ENCODE measurements around the gene UGT3A1. TPM values are rescaled to one million over a fixed set of nuclear protein-coding genes. Genes with fewer than 3 reads are reported as not detected.
"Not testable (repeated sequence)": the region's sequence is repeated elsewhere in the genome, so short reads cannot be mapped to it uniquely, and the experiment has no call there.

Gene UGT3A1
- total and polyA plus RNA-seq, 2 donors (not counting 3 experiments of a cell fraction or from before 2014, with no cell fraction given): not detected

- TF ChIP-seq JUN (IDR thresholded peaks at IDR 0.05; ENCODE audit: borderline replicate concordance, insufficient read depth, insufficient read length, low read depth) (no peak), POLR2AphosphoS5 (IDR thresholded peaks at IDR 0.05; ENCODE audit: insufficient read depth, low read depth, low read length) (no peak), MAX (IDR thresholded peaks at IDR 0.05; ENCODE audit: insufficient read depth, insufficient read length) (no peak), POLR2A (IDR thresholded peaks at IDR 0.05; ENCODE audit: low read depth, low read length) (no peak), CTCF (IDR thresholded peaks at IDR 0.05; ENCODE audit: extremely low read depth in 1 of 2, insufficient read depth in 1 of 2, low read depth in 1 of 2, low read length in 2 of 2) (no peak), EZH2 (IDR thresholded peaks at IDR 0.05; ENCODE audit: borderline replicate concordance, low read depth, low read length, severe bottlenecking) (no peak), GATA2 (IDR thresholded peaks at IDR 0.05; ENCODE audit: insufficient read depth, insufficient read length, low read depth, low read length) (no peak), MYC (IDR thresholded peaks at IDR 0.05; ENCODE audit: low read depth, low read length) (no peak)
- dilution Hi-C loops (cut with MboI; ENCODE audit: extremely low pct_ligation_motif_present, low sequenced_read_pairs) (no loop called here), intact Hi-C loops (cut with micrococcal nuclease) (no loop called here)
- no peak overlapping the region for H3K4me2 ChIP-seq (ENCODE audit: insufficient read depth, low read length)
- no peak overlapping the region for H2AFZ ChIP-seq (ENCODE audit: low read depth, low read length)
- CTCF ChIA-PET: no interaction called here
- no peak overlapping the region for H3K9ac ChIP-seq (replicated peaks; ENCODE audit: extremely low read depth, insufficient read depth, low read length)
- POLR2A ChIA-PET: no interaction called here
- no peaks in the 10 kb centered on the region for H3K4me1 ChIP-seq (ENCODE audit: control insufficient read depth, extremely low read depth, insufficient read depth, low read length)
- no TSS peak for BruUV-seq (replicated peaks)
- H3K9me1 ChIP-seq (replicated peaks; ENCODE audit: control insufficient read depth, extremely low read depth, insufficient read depth, low read length): no peaks in the 10 kb centered on the region
- H4K20me1 ChIP-seq (replicated peaks; ENCODE audit: control insufficient read depth, extremely low read depth, insufficient read depth, low read length): no peaks in the 10 kb centered on the region
- no peak overlapping the region for H3K4me3 ChIP-seq (replicated peaks in 1 of 3; ENCODE audit: insufficient read depth in 1 of 3, low read depth in 1 of 3, low read length in 3 of 3)
- DNase-seq (ENCODE audit: low read depth, low spot score) (no peak), FAIRE-seq (no peak)
- H3K27me3 ChIP-seq (ENCODE audit: control insufficient read depth in 2 of 2, insufficient read depth in 2 of 2, low read length in 2 of 2): no peaks in the 10 kb centered on the region
- H3K27ac ChIP-seq (ENCODE audit: insufficient read depth, low read depth, low read length): no peak overlapping the region
- H3K36me3 ChIP-seq (ENCODE audit: control insufficient read depth in 2 of 2, extremely low read depth in 1 of 2, insufficient read depth in 2 of 2, low read length in 2 of 2): no peaks in the 10 kb centered on the region
- H3K9me3 ChIP-seq (replicated peaks; ENCODE audit: control insufficient read depth, insufficient read depth, low read length): no peaks in the 10 kb centered on the region
- H3K79me2 ChIP-seq (ENCODE audit: control insufficient read depth, insufficient read depth, low read length): no peaks in the 10 kb centered on the region
These were observed 35.7 kb upstream of the UGT3A1 start for GRCh38 chr5:36026706-36027465.

DNA sequence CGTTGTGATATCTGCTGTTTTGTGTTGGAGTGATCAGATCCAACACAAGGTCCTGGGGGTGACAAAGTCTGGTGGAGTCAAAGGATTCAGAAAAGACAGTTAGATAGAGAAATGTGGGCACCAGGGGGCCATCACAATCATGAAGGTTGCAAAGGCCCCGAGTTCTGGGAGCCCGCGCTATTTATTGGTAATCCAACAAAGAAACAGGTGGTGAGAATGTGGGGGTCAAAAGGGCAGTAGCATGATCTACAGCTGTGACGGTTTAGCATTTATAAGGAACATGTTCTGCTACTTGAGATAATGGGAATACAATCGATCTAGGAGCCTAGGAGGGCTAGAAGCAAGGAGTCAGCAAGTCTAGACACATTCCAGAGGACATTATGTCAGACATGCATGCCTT lies 31.1 kb upstream of the UGT3A1 start:
- H4K20me1 ChIP-seq (replicated peaks; ENCODE audit: control insufficient read depth, extremely low read depth, insufficient read depth, low read length); intact Hi-C loops (cut with micrococcal nuclease); BruUV-seq (replicated peaks); H3K27me3 ChIP-seq (ENCODE audit: control insufficient read depth in 2 of 2, insufficient read depth in 2 of 2, low read length in 2 of 2); H3K9me3 ChIP-seq (replicated peaks; ENCODE audit: control insufficient read depth, insufficient read depth, low read length); DNase-seq (ENCODE audit: low read depth, low spot score); H3K4me3 ChIP-seq (replicated peaks in 1 of 3; ENCODE audit: insufficient read depth in 1 of 3, low read depth in 1 of 3, low read length in 3 of 3); H3K79me2 ChIP-seq (ENCODE audit: control insufficient read depth, insufficient read depth, low read length); FAIRE-seq; H3K27ac ChIP-seq (ENCODE audit: insufficient read depth, low read depth, low read length); H3K9ac ChIP-seq (replicated peaks; ENCODE audit: extremely low read depth, insufficient read depth, low read length); dilution Hi-C loops (cut with MboI; ENCODE audit: extremely low pct_ligation_motif_present, low sequenced_read_pairs); H3K9me1 ChIP-seq (replicated peaks; ENCODE audit: control insufficient read depth, extremely low read depth, insufficient read depth, low read length); H3K4me1 ChIP-seq (ENCODE audit: control insufficient read depth, extremely low read depth, insufficient read depth, low read length); CTCF ChIA-PET; H2AFZ ChIP-seq (ENCODE audit: low read depth, low read length); H3K4me2 ChIP-seq (ENCODE audit: insufficient read depth, low read length); H3K36me3 ChIP-seq (ENCODE audit: control insufficient read depth in 2 of 2, extremely low read depth in 1 of 2, insufficient read depth in 2 of 2, low read length in 2 of 2); POLR2A ChIA-PET: not testable (repeated sequence)

DNA sequence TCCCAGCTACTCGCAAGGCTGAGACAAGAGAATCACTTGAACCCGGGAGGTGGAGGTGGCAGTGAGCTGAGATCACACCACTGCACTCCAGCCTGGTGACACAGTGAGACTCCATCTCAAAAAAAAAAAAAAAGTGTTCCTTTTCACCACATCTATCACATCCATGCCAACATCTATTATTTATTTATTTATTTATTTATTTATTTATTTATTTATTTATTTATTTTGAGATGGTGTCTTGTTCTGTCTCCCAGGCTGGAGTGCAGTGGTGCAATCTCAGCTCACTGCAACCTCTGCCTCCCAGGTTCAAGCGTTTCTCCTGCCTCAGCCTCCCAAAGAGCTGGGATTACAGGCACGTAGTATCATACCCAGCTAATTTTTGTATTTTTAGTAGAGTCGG lies 28.4 kb upstream of the UGT3A1 start:
- intact Hi-C loops (cut with micrococcal nuclease); H3K4me2 ChIP-seq (ENCODE audit: insufficient read depth, low read length); H3K27me3 ChIP-seq (ENCODE audit: control insufficient read depth in 2 of 2, insufficient read depth in 2 of 2, low read length in 2 of 2); H3K9ac ChIP-seq (replicated peaks; ENCODE audit: extremely low read depth, insufficient read depth, low read length); BruUV-seq (replicated peaks); H2AFZ ChIP-seq (ENCODE audit: low read depth, low read length); dilution Hi-C loops (cut with MboI; ENCODE audit: extremely low pct_ligation_motif_present, low sequenced_read_pairs); H3K9me1 ChIP-seq (replicated peaks; ENCODE audit: control insufficient read depth, extremely low read depth, insufficient read depth, low read length); DNase-seq (ENCODE audit: low read depth, low spot score); H3K79me2 ChIP-seq (ENCODE audit: control insufficient read depth, insufficient read depth, low read length); H3K27ac ChIP-seq (ENCODE audit: insufficient read depth, low read depth, low read length); H3K9me3 ChIP-seq (replicated peaks; ENCODE audit: control insufficient read depth, insufficient read depth, low read length); H3K36me3 ChIP-seq (ENCODE audit: control insufficient read depth in 2 of 2, extremely low read depth in 1 of 2, insufficient read depth in 2 of 2, low read length in 2 of 2); CTCF ChIA-PET; FAIRE-seq; H4K20me1 ChIP-seq (replicated peaks; ENCODE audit: control insufficient read depth, extremely low read depth, insufficient read depth, low read length); H3K4me3 ChIP-seq (replicated peaks in 1 of 3; ENCODE audit: insufficient read depth in 1 of 3, low read depth in 1 of 3, low read length in 3 of 3); H3K4me1 ChIP-seq (ENCODE audit: control insufficient read depth, extremely low read depth, insufficient read depth, low read length): not testable (repeated sequence)
- POLR2A ChIA-PET: interaction anchor here (0.6 kb wide), 1 partner anchor 919 kb away, joined by 7 read pairs; no protein-coding TSS in a partner anchor

Measured in endothelial cell of umbilical vein (primary cell).